ENCODE results near the gene CRYBA4.

- TF ChIP-seq UBTF (CRISPR knock-in tag; IDR thresholded peaks at IDR 0.05) (no peak), ZNF749 (CRISPR knock-in tag; IDR thresholded peaks at IDR 0.05; ENCODE audit: borderline replicate concordance) (no peak), TSC22D2 (CRISPR knock-in tag; IDR thresholded peaks at IDR 0.05; ENCODE audit: borderline replicate concordance) (no peak), FIP1L1 (IDR thresholded peaks at IDR 0.05; ENCODE audit: borderline replicate concordance, insufficient read depth, low read depth, low read length) (no peak), ESRRA (CRISPR knock-in tag; IDR thresholded peaks at IDR 0.05; ENCODE audit: low read depth) (no peak)
- TF ChIP-seq, protein P1, sequence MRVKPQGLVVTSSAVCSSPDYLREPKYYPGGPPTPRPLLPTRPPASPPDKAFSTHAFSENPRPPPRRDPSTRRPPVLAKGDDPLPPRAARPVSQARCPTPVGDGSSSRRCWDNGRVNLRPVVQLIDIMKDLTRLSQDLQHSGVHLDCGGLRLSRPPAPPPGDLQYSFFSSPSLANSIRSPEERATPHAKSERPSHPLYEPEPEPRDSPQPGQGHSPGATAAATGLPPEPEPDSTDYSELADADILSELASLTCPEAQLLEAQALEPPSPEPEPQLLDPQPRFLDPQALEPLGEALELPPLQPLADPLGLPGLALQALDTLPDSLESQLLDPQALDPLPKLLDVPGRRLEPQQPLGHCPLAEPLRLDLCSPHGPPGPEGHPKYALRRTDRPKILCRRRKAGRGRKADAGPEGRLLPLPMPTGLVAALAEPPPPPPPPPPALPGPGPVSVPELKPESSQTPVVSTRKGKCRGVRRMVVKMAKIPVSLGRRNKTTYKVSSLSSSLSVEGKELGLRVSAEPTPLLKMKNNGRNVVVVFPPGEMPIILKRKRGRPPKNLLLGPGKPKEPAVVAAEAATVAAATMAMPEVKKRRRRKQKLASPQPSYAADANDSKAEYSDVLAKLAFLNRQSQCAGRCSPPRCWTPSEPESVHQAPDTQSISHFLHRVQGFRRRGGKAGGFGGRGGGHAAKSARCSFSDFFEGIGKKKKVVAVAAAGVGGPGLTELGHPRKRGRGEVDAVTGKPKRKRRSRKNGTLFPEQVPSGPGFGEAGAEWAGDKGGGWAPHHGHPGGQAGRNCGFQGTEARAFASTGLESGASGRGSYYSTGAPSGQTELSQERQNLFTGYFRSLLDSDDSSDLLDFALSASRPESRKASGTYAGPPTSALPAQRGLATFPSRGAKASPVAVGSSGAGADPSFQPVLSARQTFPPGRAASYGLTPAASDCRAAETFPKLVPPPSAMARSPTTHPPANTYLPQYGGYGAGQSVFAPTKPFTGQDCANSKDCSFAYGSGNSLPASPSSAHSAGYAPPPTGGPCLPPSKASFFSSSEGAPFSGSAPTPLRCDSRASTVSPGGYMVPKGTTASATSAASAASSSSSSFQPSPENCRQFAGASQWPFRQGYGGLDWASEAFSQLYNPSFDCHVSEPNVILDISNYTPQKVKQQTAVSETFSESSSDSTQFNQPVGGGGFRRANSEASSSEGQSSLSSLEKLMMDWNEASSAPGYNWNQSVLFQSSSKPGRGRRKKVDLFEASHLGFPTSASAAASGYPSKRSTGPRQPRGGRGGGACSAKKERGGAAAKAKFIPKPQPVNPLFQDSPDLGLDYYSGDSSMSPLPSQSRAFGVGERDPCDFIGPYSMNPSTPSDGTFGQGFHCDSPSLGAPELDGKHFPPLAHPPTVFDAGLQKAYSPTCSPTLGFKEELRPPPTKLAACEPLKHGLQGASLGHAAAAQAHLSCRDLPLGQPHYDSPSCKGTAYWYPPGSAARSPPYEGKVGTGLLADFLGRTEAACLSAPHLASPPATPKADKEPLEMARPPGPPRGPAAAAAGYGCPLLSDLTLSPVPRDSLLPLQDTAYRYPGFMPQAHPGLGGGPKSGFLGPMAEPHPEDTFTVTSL (CRISPR knock-in tag; IDR thresholded peaks at IDR 0.05; ENCODE audit: borderline replicate concordance) = no peak
These were observed 24.4 kb downstream of the CRYBA4 start for GRCh38 chr22:26646158-26646557.
